ENCODE data around the gene TGFBR3L.
"Not testable (repeated sequence)": the region's sequence is repeated elsewhere in the genome, so short reads cannot be mapped to it uniquely, and the experiment has no call there.

Gene TGFBR3L

GRCh38 chr19:7922836-7923195 is 8.2 kb downstream of the TGFBR3L start:
- DNase-seq (ENCODE audit: low spot score in 2 of 2) = no peak
- Mint-ChIP-seq H3K9me3 (no peaks in the 10 kb centered on the region), H3K36me3 (peaks cover 9% of the 10 kb centered on the region), H3K27me3 (peaks cover 6% of the 10 kb centered on the region), H3K27ac (no peak overlapping the region), H3K4me3 (no peak overlapping the region), H3K4me1 (peaks cover 20% of the 10 kb centered on the region)
- no peak for ATAC-seq (ENCODE audit: low read depth)

GRCh38 chr19:7923295-7924191 is 8.9 kb downstream of the TGFBR3L start:
- H3K4me1 Mint-ChIP-seq = peaks cover 18% of the 10 kb centered on the region
- peaks cover 4% of the 10 kb centered on the region for H3K27me3 Mint-ChIP-seq
- DNase-seq (ENCODE audit: low spot score in 2 of 2) (no peak), ATAC-seq (ENCODE audit: low read depth) (no peak)
- H3K4me3 Mint-ChIP-seq = peak overlapping the region; percentile 25
- H3K36me3 Mint-ChIP-seq = peaks cover 9% of the 10 kb centered on the region
- no peaks in the 10 kb centered on the region for H3K9me3 Mint-ChIP-seq
- H3K27ac Mint-ChIP-seq = no peak overlapping the region

GRCh38 chr19:7924241-7924640 is 9.6 kb downstream of the TGFBR3L start:
- H3K4me1 Mint-ChIP-seq = peaks cover 22% of the 10 kb centered on the region
- H3K27me3 Mint-ChIP-seq = peaks cover 4% of the 10 kb centered on the region
- H3K4me3 Mint-ChIP-seq = peak overlapping the region; percentile 62
- ATAC-seq (ENCODE audit: low read depth) = no peak
- H3K36me3 Mint-ChIP-seq = peaks cover 9% of the 10 kb centered on the region
- DNase-seq (ENCODE audit: low spot score in 2 of 2) = peak in 1 of 2 donors; percentile 13
- H3K27ac Mint-ChIP-seq = peak overlapping the region; percentile 73
- no peaks in the 10 kb centered on the region for H3K9me3 Mint-ChIP-seq

- Mint-ChIP-seq H3K27me3 (peaks cover 2% of the 10 kb centered on the region), H3K27ac (peak overlapping the region; percentile 73), H3K36me3 (peaks cover 9% of the 10 kb centered on the region), H3K9me3 (no peaks in the 10 kb centered on the region), H3K4me1 (peaks cover 22% of the 10 kb centered on the region), H3K4me3 (peak overlapping the region; percentile 21)
- DNase-seq (ENCODE audit: low spot score in 2 of 2) = peak in 1 of 2 donors; percentile 13
- no peak for ATAC-seq (ENCODE audit: low read depth)
Observed at GRCh38 chr19:7924651-7925170, 10.1 kb downstream of the TGFBR3L start.

- DNase-seq (ENCODE audit: low spot score in 2 of 2) (peak; percentile 73 to 74), ATAC-seq (ENCODE audit: low read depth) (peak; percentile 16)
- H3K4me1 Mint-ChIP-seq = peaks cover 18% of the 10 kb centered on the region
- H3K9me3 Mint-ChIP-seq = no peaks in the 10 kb centered on the region
- H3K4me3 Mint-ChIP-seq = peak overlapping the region; percentile 80
- peaks cover 9% of the 10 kb centered on the region for H3K36me3 Mint-ChIP-seq
- peaks cover 1% of the 10 kb centered on the region for H3K27me3 Mint-ChIP-seq
- no peak overlapping the region for H3K27ac Mint-ChIP-seq
Observed at GRCh38 chr19:7925171-7925851, 10.7 kb downstream of the TGFBR3L start.

GRCh38 chr19:7926021-7926726 is 11.5 kb downstream of the TGFBR3L start, which contains the start of gene CTXN1:
Gene CTXN1 (minus strand): TSS chr19:7926135. CDS start chr19:7925538, 597 bp downstream.
- no peaks in the 10 kb centered on the region for H3K9me3 Mint-ChIP-seq
- peaks cover 14% of the 10 kb centered on the region for H3K4me1 Mint-ChIP-seq
- no peak within 1 kb of the TSS for H3K27ac Mint-ChIP-seq
- peaks cover 1% of the 10 kb centered on the region for H3K27me3 Mint-ChIP-seq
- ATAC-seq (ENCODE audit: low read depth) (peak; percentile 65), DNase-seq (ENCODE audit: low spot score in 2 of 2) (peak; percentile 75 to 77)
- H3K4me3 Mint-ChIP-seq = peak within 1 kb of the TSS; percentile 81
- peaks cover 9% of the 10 kb centered on the region for H3K36me3 Mint-ChIP-seq

- Mint-ChIP-seq H3K27ac (no peak overlapping the region), H3K27me3 (peaks cover 1% of the 10 kb centered on the region), H3K4me1 (peaks cover 14% of the 10 kb centered on the region), H3K9me3 (no peaks in the 10 kb centered on the region), H3K4me3 (peak overlapping the region; percentile 81), H3K36me3 (peaks cover 10% of the 10 kb centered on the region)
- ATAC-seq (ENCODE audit: low read depth) = no peak
- peak in 1 of 2 donors; percentile 13 for DNase-seq (ENCODE audit: low spot score in 2 of 2)
Observed at GRCh38 chr19:7926727-7927604, 12.3 kb downstream of the TGFBR3L start.

- DNase-seq (ENCODE audit: low spot score in 2 of 2) (peak in 1 of 2 donors; percentile 20), ATAC-seq (ENCODE audit: low read depth) (no peak)
- peak overlapping the region; percentile 14 for H3K27ac Mint-ChIP-seq
- no peak overlapping the region for H3K4me3 Mint-ChIP-seq
- H3K4me1 Mint-ChIP-seq = peaks cover 14% of the 10 kb centered on the region
- peaks cover 6% of the 10 kb centered on the region for H3K36me3 Mint-ChIP-seq
- no peaks in the 10 kb centered on the region for H3K9me3 Mint-ChIP-seq
- peaks cover 1% of the 10 kb centered on the region for H3K27me3 Mint-ChIP-seq
Observed at GRCh38 chr19:7927605-7928333, 13.1 kb downstream of the TGFBR3L start.

- peaks cover 3% of the 10 kb centered on the region for H3K36me3 Mint-ChIP-seq
- peaks cover 12% of the 10 kb centered on the region for H3K4me1 Mint-ChIP-seq
- peaks cover 1% of the 10 kb centered on the region for H3K27me3 Mint-ChIP-seq
- no peak overlapping the region for H3K4me3 Mint-ChIP-seq
- DNase-seq (ENCODE audit: low spot score in 2 of 2) (no peak), ATAC-seq (ENCODE audit: low read depth) (no peak)
- no peaks in the 10 kb centered on the region for H3K9me3 Mint-ChIP-seq
- peak overlapping the region; percentile 14 for H3K27ac Mint-ChIP-seq
Observed at GRCh38 chr19:7928334-7928706, 13.7 kb downstream of the TGFBR3L start.

- peaks cover 3% of the 10 kb centered on the region for H3K36me3 Mint-ChIP-seq
- no peak overlapping the region for H3K4me3 Mint-ChIP-seq
- DNase-seq (ENCODE audit: low spot score in 2 of 2) (peak in 1 of 2 donors; percentile 71), ATAC-seq (ENCODE audit: low read depth) (peak; percentile 65)
- H3K4me1 Mint-ChIP-seq = peaks cover 12% of the 10 kb centered on the region
- H3K27me3 Mint-ChIP-seq = peaks cover 1% of the 10 kb centered on the region
- H3K27ac Mint-ChIP-seq = peak overlapping the region; percentile 50
- no peaks in the 10 kb centered on the region for H3K9me3 Mint-ChIP-seq
Observed at GRCh38 chr19:7928741-7929701, 14.4 kb downstream of the TGFBR3L start.

- not testable (repeated sequence) for H3K36me3 Mint-ChIP-seq
Observed at GRCh38 chr19:7930030-7930429, 15.4 kb downstream of the TGFBR3L start.

GRCh38 chr19:7930765-7931164 is 16.1 kb downstream of the TGFBR3L start:
- peaks cover 9% of the 10 kb centered on the region for H3K4me1 Mint-ChIP-seq
- H3K4me3 Mint-ChIP-seq = no peak overlapping the region
- ATAC-seq (ENCODE audit: low read depth) (no peak), DNase-seq (ENCODE audit: low spot score in 2 of 2) (no peak)
- no peaks in the 10 kb centered on the region for H3K9me3 Mint-ChIP-seq
- no peaks in the 10 kb centered on the region for H3K27me3 Mint-ChIP-seq
- H3K27ac Mint-ChIP-seq = no peak overlapping the region
- H3K36me3 Mint-ChIP-seq = peaks cover 6% of the 10 kb centered on the region

More at GRCh38 chr19:7930030-7930429, 15.4 kb downstream of the TGFBR3L start:
- DNase-seq (ENCODE audit: low spot score in 2 of 2); H3K27me3 Mint-ChIP-seq; H3K4me3 Mint-ChIP-seq; H3K27ac Mint-ChIP-seq; ATAC-seq (ENCODE audit: low read depth); H3K9me3 Mint-ChIP-seq: not testable (repeated sequence)
- peaks cover 12% of the 10 kb centered on the region for H3K4me1 Mint-ChIP-seq
